Endothelial cell of umbilical vein (primary cell): ENCODE measurements around the gene CHRNA10. TPM values are rescaled to one million over a fixed set of nuclear protein-coding genes. Genes with fewer than 3 reads are reported as not detected.

Experiments
- BruUV-seq: library from RNA; stranded (reverse); fragments of 400-500 nt; replicated peaks from 2 replicates; lab custom pipeline; 2021; lab: Mats Ljungman, UMichigan
- CTCF ChIA-PET: fragments of 300-600, 350-600 bp; sonication (Branson Sonifier 250); formaldehyde crosslinking; loops from one replicate; lab custom pipeline; 2021; ENCODE audit warnings: antibody characterized with exemption, inconsistent platforms; lab: Charles Lee
- POLR2A ChIA-PET: fragments of 300-600, 350-600 bp; sonication (Branson Sonifier 250); formaldehyde crosslinking; loops from one replicate; lab custom pipeline; 2021; ENCODE audit warnings: antibody characterized with exemption, inconsistent platforms; lab: Charles Lee
- DNase-seq: peaks from one replicate; pipeline ENCODE4 v3.0.0-alpha.2; 2011; ENCODE audit warnings: low read depth, low spot score
- FAIRE-seq: peaks from 2 replicates; lab custom pipeline; 2011; peaks lifted over from hg19 to GRCh38; lab: Jason Lieb, UNC
- H2AFZ ChIP-seq: 2 replicates; pipeline ENCODE4 v1.6.0; 2012; ENCODE audit warnings: low read depth, low read length, control low read depth, inconsistent platforms
- H3K27ac ChIP-seq: 2 replicates; pipeline ENCODE4 v1.5.1; 2011; ENCODE audit warnings: low read depth, mild to moderate bottlenecking, control low read depth, low read length, moderate library complexity; ENCODE audit not compliant: insufficient read depth
- H3K27me3 ChIP-seq, 2 experiments: 2 replicates each; pipeline versions ENCODE4 v1.6.0 to v1.6.1; 2011; ENCODE audit warnings: low read length in 2 of 2, mixed read lengths in 1 of 2; ENCODE audit not compliant: control insufficient read depth in 2 of 2, insufficient read depth in 2 of 2
- H3K36me3 ChIP-seq, 2 experiments: 2 replicates in 1 of 2; 3 replicates in 1 of 2; pipeline ENCODE4 v1.5.1; 2011; ENCODE audit warnings: low read length in 2 of 2, mild to moderate bottlenecking in 1 of 2, moderate library complexity in 1 of 2; ENCODE audit not compliant: control insufficient read depth in 2 of 2, insufficient read depth in 2 of 2; ENCODE audit errors: extremely low read depth in 1 of 2
- H3K4me1 ChIP-seq: 3 replicates; pipeline ENCODE4 v1.5.1; 2011; ENCODE audit warnings: mild to moderate bottlenecking, low read length; ENCODE audit not compliant: control insufficient read depth, insufficient read depth; ENCODE audit errors: extremely low read depth
- H3K4me2 ChIP-seq: 2 replicates; pipeline ENCODE4 v1.6.1; 2011; ENCODE audit warnings: low read length, control low read depth, mixed read lengths; ENCODE audit not compliant: insufficient read depth
- H3K4me3 ChIP-seq, 3 experiments: fragments of 200-600 bp in 1 of 3; sonication (generic), shearing (Covaris generic) in 1 of 3; replicated peaks in 1 of 3; 2 replicates each; pipeline ENCODE4 v1.5.1; 2011 to 2016; ENCODE audit warnings: control low read depth in 3 of 3, low read length in 3 of 3, mild to moderate bottlenecking in 2 of 3, inconsistent platforms in 1 of 3, low read depth in 1 of 3, moderate library complexity in 1 of 3; ENCODE audit not compliant: insufficient read depth in 1 of 3
- H3K79me2 ChIP-seq: 2 replicates; pipeline ENCODE4 v1.6.0; 2012; ENCODE audit warnings: low read length, inconsistent platforms; ENCODE audit not compliant: control insufficient read depth, insufficient read depth
- H3K9ac ChIP-seq: replicated peaks from 2 replicates; pipeline ENCODE3; 2011; ENCODE audit warnings: low read length, control low read depth; ENCODE audit not compliant: insufficient read depth; ENCODE audit errors: extremely low read depth
- H3K9me1 ChIP-seq: replicated peaks from 3 replicates; pipeline ENCODE4 v1.6.0; 2011; ENCODE audit warnings: mild to moderate bottlenecking, low read length; ENCODE audit not compliant: control insufficient read depth, insufficient read depth; ENCODE audit errors: extremely low read depth
- H3K9me3 ChIP-seq: replicated peaks from 2 replicates; pipeline ENCODE4 v1.5.1; 2012; ENCODE audit warnings: low read length, inconsistent platforms; ENCODE audit not compliant: control insufficient read depth, insufficient read depth
- H4K20me1 ChIP-seq: replicated peaks from 2 replicates; pipeline ENCODE3; 2011; ENCODE audit warnings: mild to moderate bottlenecking, low read length; ENCODE audit not compliant: control insufficient read depth, insufficient read depth; ENCODE audit errors: extremely low read depth
- CTCF ChIP-seq, 2 donors: IDR thresholded peaks; 1 replicate in 1 of 2; 2 replicates in 1 of 2; pipeline ENCODE4 v1.5.1; 2011; ENCODE audit warnings: low read length in 2 of 2, mild to moderate bottlenecking in 2 of 2, moderate library complexity in 2 of 2, control low read depth in 1 of 2, inconsistent platforms in 1 of 2, low read depth in 1 of 2; ENCODE audit not compliant: insufficient read depth in 1 of 2; ENCODE audit errors: extremely low read depth in 1 of 2
- EZH2 ChIP-seq: IDR thresholded peaks from 2 replicates; pipeline ENCODE4 v1.6.1; 2012; ENCODE audit warnings: borderline replicate concordance, low read depth, mild to moderate bottlenecking, moderate library complexity, low read length, inconsistent platforms; ENCODE audit not compliant: severe bottlenecking
- FOS ChIP-seq: IDR thresholded peaks from 2 replicates; pipeline ENCODE4 v1.6.1; 2011; ENCODE audit warnings: mild to moderate bottlenecking, low read length, moderate library complexity, borderline replicate concordance; ENCODE audit not compliant: insufficient read depth
- GATA2 ChIP-seq: IDR thresholded peaks from 2 replicates; pipeline ENCODE4 v1.7.0; 2011; ENCODE audit warnings: low read depth, mild to moderate bottlenecking, moderate library complexity, mixed read lengths, low read length; ENCODE audit not compliant: insufficient read length, insufficient read depth
- JUN ChIP-seq: IDR thresholded peaks from 2 replicates; pipeline ENCODE4 v1.6.1; 2011; ENCODE audit warnings: borderline replicate concordance, low read depth; ENCODE audit not compliant: insufficient read length, insufficient read depth
- MAX ChIP-seq: IDR thresholded peaks from 2 replicates; pipeline ENCODE4 v1.6.1; 2011; ENCODE audit not compliant: insufficient read depth, insufficient read length
- MYC ChIP-seq: IDR thresholded peaks from one replicate; pipeline ENCODE4 v1.6.1; 2011; ENCODE audit warnings: mild to moderate bottlenecking, low read depth, low read length
- POLR2A ChIP-seq: IDR thresholded peaks from 2 replicates; pipeline ENCODE4 v1.6.1; 2012; ENCODE audit warnings: low read depth, mild to moderate bottlenecking, control low read depth, low read length
- POLR2AphosphoS5 ChIP-seq: IDR thresholded peaks from 2 replicates; pipeline ENCODE4 v1.6.1; 2012; ENCODE audit warnings: low read depth, mild to moderate bottlenecking, control low read depth, low read length, moderate library complexity; ENCODE audit not compliant: insufficient read depth
- dilution Hi-C: fragments of 300-500 bp; cut with MboI; formaldehyde crosslinking; loops from one replicate; pipeline ENCODE4 v1.15.0; 2019; ENCODE audit warnings: low sequenced_read_pairs; ENCODE audit not compliant: extremely low pct_ligation_motif_present
- intact Hi-C: fragments of 100-400 bp; cut with micrococcal nuclease; formaldehyde crosslinking; loops from one replicate; pipeline ENCODE4 v1.10.0; 2022
- polyA plus RNA-seq, 4 experiments: library from polyadenylated mRNA; depleted of rRNA in 3 of 4; stranded (reverse) in 3 of 4; unstranded in 1 of 4; fragments of >200 nt; gene quantifications; 2 replicates each; pipeline versions ENCODE4 v1.2.1 to v1.2.3, GENCODE V29; 2011 to 2012; ENCODE audit warnings: missing spikeins in 1 of 4
- total RNA-seq: library from RNA; stranded (reverse); gene quantifications from 2 replicates; pipeline ENCODE4 v1.2.3, GENCODE V29; 2021

The CHRNA10 gene
- total and polyA plus RNA-seq, 2 donors (not counting 3 experiments of a cell fraction or from before 2014, with no cell fraction given), result 1.1 to 1.8 TPM

GRCh38 chr11:3675971-3676370 is 4.8 kb upstream of the CHRNA10 start:
- H3K4me1 ChIP-seq, result no peaks in the 10 kb centered on the region
- no peaks in the 10 kb centered on the region for H3K9me1 ChIP-seq
- no peak for TF ChIP-seq MAX
- no peak for TF ChIP-seq POLR2A
- no peak for TF ChIP-seq POLR2AphosphoS5
- TF ChIP-seq FOS, result no peak
- TF ChIP-seq GATA2, result no peak
- no peak for TF ChIP-seq CTCF (IDR thresholded peaks at IDR 0.05; ENCODE audit: extremely low read depth in 1 of 2, insufficient read depth in 1 of 2, low read depth in 1 of 2, low read length in 2 of 2)
- TF ChIP-seq MYC, result no peak
- no peak for TF ChIP-seq EZH2
- TF ChIP-seq JUN, result no peak
- dilution Hi-C loops (no loop called here), intact Hi-C loops (no loop called here)
- H2AFZ ChIP-seq, result no peak overlapping the region
- no peaks in the 10 kb centered on the region for H3K9me3 ChIP-seq
- ChIA-PET CTCF (no interaction called here), POLR2A (no interaction called here)
- H3K27ac ChIP-seq, result no peak overlapping the region
- H3K9ac ChIP-seq, result no peak overlapping the region
- no peaks in the 10 kb centered on the region for H3K27me3 ChIP-seq
- FAIRE-seq, result no peak
- no peak overlapping the region for H3K4me2 ChIP-seq
- no peak for DNase-seq
- BruUV-seq, result no TSS peak
- no peak overlapping the region for H3K4me3 ChIP-seq
- H3K79me2 ChIP-seq, result no peaks in the 10 kb centered on the region
- H3K36me3 ChIP-seq, result peaks cover 24 to 39% of the 10 kb centered on the region in 2 experiments
- no peaks in the 10 kb centered on the region for H4K20me1 ChIP-seq
